GM19043 (cell line): ENCODE measurements around the gene CDYL.
"Not testable (repeated sequence)": the region's sequence is repeated elsewhere in the genome, so short reads cannot be mapped to it uniquely, and the experiment has no call there.

Source experiments
- ATAC-seq: cut with Tn5 transposase; IDR thresholded peaks from one replicate; pipeline ENCODE4 v1.9.1; 2021; ENCODE audit warnings: low read depth; ENCODE audit not compliant: unreplicated experiment

CDYL gene

DNA sequence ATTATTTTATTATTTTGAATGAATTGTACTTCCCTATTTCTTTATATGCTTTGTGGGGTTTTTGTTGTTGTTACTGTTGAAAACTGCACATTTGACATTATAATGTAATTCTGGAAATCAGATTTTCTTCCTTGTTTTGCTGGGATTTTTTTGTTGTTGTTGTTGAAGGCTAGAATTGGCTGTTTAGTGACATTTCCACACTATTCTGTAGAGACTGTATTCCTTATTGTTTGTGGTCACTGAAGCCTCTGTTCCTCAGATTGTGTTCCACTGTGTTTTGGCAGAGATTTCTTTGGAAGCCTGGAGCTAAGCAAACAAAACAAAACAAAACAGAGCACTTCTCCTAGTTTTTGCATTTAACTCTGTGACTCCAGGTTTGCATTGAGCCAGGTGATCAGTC lies 52.9 kb downstream of the CDYL start:
- ATAC-seq, result no peak

GRCh38 chr6:4835540-4835939 lies 59.3 kb downstream of the CDYL start:
- ATAC-seq, result not testable (repeated sequence)

- ATAC-seq, result no peak
These were observed 64.0 kb downstream of the CDYL start for GRCh38 chr6:4840169-4840568.

DNA sequence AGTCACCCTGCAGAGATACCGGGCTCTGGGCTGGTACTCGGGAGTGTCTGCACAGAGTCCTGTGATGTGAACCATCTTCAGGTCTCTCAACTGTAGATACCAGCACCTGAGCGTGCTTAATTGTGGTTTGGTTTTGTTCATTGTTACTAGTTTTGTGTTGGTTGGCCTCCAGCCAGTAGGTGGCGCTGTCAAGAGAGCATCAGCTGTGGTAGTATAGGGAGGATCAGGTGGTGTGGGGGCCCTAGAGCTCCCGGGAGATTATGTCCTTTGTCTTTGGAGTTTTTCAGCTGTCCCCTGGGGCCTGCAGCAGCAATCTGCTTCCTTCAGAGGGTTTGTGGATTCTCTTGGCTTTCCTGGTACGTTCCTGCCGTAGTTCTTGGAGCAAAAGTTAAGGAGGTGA lies 67.9 kb downstream of the CDYL start:
- no peak for ATAC-seq

DNA sequence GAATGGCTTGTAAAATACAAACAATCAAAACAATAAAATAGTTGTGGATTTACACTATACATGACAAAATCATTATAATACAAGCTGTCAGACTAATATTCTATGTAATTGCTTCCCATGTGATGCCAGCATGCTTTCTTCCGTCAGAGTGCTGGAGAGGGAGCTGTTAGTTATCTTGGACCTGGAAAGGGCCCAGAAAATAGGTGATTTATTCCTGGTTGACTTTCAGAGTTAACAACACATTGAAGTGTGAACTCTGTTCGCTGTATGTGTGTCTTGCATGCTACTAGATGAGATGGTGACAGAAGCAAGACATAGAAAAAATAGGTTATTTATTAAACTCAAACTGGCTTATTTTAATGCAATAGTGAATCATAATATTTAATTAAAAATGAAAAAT lies 70.2 kb downstream of the CDYL start:
- ATAC-seq, result no peak

DNA sequence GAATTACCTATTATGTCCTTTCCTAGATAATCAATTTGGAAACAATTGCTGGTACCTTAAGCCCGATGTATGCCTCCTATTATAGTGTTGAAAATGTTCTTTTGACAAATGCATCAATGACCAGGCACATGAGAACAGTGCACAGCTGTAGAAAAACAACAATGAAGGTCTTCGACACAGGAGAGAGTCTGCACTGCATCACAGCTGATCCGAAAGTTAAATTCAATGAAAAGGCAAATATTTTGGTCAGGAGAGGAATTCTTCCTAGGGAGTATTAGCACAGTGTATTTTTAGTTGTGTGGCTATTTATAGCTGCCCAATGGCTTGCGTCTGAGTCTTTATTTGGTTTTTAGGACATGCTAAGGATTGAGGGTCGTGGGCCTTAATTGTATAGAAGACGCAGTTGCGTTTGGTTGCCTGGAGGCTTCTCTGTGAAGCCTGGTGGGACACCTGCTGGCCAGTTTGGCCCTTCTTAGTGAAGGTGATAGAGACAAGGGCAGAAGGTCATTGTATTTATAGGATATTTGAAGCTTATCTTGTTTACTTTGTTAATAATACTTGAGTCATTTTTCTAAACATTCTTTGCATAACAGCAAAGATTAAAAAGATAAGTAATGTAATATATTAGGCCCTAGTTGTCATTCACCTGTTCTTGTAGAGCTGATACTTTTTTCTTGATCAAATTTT lies 72.3 kb downstream of the CDYL start:
- ATAC-seq, result no peak

DNA sequence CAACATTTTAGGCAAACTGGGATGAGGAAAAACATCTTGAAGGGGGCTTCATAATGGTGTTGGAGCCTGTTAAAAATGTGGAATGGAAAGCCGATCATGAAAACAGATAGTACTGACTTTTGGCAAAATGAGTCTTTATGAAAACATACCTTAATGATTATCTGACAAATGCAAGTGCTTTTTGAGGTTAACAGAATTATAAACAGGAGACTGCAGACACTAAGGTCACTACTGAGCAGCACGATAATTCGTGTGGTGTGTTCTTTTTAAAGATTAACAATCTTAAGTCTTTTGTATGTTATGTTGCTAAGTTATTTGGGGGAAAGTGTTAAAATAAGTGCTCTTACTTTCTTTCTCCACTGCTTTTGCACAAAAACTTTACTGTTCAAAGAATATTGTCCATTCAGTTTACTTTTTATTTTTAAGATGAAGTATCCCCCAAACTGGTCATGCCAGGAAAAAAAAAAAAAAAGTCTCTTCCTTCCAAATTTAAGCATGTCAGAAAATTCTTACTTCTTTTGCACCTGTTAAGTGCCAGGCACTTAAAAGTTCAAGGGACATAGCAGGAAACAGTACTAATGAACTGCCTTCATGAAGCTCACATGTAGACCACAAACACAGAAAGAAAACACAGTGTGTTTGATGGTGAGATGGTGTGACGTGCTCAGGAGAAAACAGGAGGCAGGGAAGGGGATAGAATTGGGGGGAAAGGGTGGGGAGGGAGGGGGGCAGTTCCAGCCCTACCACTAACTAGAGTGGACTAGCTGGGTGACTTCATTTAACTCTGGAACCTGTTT lies 73.2 kb downstream of the CDYL start:
- no peak for ATAC-seq

DNA sequence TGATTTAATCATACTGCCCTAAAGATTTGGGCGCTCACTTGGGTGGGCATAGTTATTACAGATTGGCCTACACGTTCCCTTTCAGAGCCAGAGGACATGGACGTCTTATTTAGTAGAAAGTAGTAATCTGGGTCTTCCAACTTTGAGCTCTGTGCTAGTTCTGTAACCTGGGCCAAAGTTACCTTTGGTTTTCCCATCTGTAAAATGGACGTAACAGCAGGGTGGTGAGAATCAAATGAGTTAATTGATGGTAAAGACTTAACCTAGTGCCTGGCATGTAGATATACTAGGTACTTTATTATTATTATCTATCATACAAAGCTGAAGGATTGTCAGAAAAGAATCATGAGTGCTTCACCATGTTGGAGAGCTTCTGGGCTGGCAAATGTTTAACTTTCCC lies 74.8 kb downstream of the CDYL start:
- no peak for ATAC-seq

DNA sequence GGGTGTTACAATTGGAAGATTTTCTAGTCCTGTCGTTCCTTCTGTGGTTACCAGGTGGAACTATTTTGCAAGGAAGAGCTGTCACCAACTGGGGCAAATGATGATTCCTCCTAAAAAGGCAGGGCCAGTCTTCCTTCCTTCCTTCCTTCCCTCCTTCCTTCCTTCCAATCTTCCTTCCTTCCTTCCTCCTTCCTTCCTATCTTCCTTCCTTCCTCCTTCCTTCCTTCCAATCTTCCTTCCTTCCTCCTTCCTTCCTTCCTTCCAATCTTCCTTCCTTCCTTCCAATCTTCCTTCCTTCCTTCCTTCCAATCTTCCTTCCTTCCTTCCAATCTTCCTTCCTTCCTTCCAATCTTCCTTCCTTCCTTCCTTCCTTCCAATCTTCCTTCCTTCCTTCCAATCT lies 76.0 kb downstream of the CDYL start:
- not testable (repeated sequence) for ATAC-seq

GRCh38 chr6:4852938-4853337 lies 76.7 kb downstream of the CDYL start:
- ATAC-seq, result no peak

- ATAC-seq, result no peak
These were observed 77.1 kb downstream of the CDYL start for GRCh38 chr6:4853349-4853748.

GRCh38 chr6:4853782-4854511 lies 77.7 kb downstream of the CDYL start:
- ATAC-seq, result no peak

GRCh38 chr6:4856785-4857184 lies 80.6 kb downstream of the CDYL start:
- ATAC-seq, result no peak

GRCh38 chr6:4858194-4859015 lies 82.2 kb downstream of the CDYL start:
- ATAC-seq, result no peak

DNA sequence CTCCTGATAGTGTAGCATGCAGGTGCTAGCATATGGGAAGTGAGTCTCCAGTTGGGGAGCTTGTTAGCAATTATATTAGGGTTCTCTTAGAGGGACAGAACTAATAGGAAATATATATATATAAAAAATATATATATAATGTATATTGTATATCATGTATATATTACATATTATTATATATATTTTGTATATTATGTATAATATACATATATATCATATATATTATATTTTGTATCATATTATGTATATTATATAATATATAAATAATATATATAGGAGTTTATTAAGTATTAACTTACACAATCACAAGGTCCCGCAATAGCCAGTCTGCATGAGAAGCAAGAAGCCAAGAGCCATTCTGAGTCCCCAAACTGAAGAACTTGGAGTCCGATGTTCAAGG lies 84.2 kb downstream of the CDYL start:
- no peak for ATAC-seq

DNA sequence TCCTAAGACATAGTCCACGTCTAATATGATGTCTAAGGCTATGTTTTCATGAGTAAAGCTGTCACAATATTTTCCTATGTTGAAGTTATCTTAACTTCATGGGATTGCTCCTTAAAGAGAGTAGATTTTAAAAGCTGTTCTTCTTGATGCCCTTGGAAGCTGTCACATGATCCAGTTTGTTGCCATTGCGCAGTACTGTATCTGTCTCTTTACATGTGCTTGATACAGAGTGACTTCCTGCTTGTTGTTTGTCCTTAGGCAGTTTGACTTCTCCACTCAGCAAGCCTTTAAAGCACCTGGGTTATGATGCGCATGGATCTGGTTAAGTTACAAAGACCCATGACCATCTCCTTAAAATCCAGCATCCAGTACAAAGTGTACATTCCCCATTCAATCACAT lies 85.4 kb downstream of the CDYL start:
- no peak for ATAC-seq

- ATAC-seq, result no peak
These were observed 88.3 kb downstream of the CDYL start for GRCh38 chr6:4864519-4864918.

DNA sequence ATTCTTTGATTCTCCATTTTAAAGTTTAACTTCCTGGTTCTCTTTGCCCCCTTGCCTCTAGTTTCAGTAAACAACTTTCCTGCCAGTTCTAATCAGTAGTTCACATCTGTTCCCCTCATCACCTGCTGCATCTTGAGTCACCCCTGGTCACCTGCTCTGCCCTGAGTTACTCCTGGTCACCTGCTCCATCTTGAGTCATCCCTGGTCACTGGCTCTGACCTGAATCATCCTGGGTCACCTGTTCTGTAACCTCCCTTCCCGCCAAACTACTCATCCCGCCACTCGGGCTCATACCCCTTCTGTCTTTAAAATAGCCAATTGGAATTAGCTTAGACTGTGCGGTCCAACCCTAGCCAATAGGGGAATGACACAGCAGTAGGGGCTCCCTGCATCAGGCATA lies 88.8 kb downstream of the CDYL start:
- ATAC-seq, result not testable (repeated sequence)

DNA sequence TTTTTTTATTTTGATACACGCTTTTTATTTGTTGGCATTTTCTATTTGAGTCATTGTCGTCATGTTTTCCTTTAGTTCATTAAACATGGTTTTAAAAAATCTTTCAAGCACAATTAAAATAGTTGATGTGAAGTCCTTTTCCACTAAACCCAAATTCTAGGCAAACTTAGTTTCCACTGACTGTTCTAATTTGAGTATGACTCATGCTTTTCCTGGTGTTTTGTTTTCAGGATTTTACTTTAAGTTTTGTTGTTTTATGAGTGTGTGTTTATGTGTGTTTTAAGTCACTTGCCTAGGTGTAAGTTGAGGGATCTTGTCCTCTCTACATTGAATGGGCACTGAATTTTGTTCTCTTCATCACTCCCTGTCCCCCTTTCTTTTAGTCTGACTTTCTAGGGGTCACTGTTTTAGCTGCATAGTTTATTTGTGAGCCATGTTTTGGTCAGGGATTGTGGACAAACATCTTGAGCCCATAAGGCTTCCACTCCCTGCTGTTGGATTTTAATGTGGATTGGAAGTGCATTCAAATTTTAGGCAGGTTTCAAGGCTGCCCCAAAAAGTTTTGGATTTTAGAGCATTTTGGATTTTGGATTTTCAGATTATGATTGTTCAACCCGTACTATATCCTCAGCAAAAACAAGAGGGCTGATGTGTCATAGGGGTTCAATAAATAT lies 94.8 kb downstream of the CDYL start:
- ATAC-seq, result no peak

GRCh38 chr6:4871825-4872224 lies 95.6 kb downstream of the CDYL start:
- ATAC-seq, result no peak
